HG03460 (cell line): ENCODE results near the gene SEC16A.

Experiments used
- ATAC-seq: cut with Tn5 transposase; IDR thresholded peaks from one replicate; pipeline ENCODE4 v1.9.1; 2021; ENCODE audit not compliant: unreplicated experiment

The SEC16A gene

GRCh38 chr9:136486823-136487620, 4.2 kb upstream of the SEC16A start:
- no peak for ATAC-seq

DNA sequence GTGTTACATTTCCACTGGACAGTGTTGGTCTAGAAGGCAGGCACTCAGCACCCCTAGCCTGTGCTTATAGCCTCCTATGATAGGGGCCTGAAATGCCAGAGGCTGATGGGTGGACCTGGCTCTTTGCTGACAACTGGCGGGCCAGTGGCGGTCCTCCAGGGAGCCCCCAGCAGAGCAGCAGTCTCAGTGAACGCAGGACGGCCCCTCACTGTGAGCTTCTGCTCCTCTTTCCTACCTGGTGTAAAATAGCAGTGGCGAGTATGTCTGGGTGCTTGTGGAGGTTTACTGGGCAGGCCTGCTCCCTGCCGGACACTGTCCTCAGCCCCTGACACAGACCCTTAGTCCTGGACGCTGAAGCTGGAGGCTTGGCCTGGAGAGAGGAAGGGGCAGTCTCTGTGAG, 3.3 kb upstream of the SEC16A start:
- ATAC-seq = no peak

DNA sequence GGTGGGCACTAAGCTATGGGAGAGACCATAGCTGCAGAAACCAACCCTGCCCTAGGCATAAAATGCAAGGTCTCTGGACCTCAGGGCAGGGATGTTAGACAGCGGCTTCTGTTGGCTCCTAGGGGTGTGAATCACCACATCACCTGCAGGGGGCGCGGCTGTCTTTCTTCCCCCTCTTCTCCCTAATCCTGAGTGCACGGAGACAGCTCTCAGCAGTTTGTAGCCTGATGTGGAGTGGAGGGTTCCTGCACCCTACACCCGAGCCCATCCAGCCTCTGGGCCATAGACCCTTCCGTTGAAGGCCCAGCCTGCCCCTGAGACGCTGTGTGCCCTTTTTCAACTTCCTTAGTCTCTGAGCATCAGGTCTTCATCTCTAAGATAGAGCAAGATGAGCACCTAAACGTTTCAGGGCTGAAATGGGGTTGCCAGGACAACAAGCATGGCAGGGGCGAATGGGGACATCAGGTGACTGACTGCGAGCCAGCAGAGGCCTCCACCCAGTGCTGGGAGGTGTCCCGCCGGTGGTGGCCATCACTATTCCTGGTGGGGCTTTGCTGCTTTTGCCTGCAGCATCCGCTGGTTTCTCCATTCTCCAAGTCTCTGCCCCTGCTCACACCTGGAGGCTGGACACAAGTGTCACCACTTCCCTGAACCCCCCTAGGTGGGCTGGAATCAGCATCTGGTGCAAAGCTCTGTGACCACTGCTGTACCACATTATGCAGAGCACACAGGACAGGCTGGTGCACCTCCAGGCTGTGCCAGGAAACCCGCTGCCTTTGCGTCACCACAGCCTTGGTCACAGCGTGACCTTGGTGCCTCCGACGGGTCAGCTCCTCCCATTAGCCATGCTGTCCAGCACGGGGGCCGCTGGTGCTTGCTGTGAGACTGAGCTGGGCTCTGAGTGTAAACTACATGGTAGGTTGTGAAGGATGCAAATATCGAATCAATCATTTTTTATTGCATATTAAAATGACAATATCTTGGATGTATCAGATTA, 2.5 kb upstream of the SEC16A start:
- ATAC-seq = no peak

- no peak for ATAC-seq
These were observed 1.6 kb upstream of the SEC16A start for GRCh38 chr9:136484153-136485048.

GRCh38 chr9:136483589-136484152, 831 bp upstream of the SEC16A start:
- peak; percentile 49 for ATAC-seq

DNA sequence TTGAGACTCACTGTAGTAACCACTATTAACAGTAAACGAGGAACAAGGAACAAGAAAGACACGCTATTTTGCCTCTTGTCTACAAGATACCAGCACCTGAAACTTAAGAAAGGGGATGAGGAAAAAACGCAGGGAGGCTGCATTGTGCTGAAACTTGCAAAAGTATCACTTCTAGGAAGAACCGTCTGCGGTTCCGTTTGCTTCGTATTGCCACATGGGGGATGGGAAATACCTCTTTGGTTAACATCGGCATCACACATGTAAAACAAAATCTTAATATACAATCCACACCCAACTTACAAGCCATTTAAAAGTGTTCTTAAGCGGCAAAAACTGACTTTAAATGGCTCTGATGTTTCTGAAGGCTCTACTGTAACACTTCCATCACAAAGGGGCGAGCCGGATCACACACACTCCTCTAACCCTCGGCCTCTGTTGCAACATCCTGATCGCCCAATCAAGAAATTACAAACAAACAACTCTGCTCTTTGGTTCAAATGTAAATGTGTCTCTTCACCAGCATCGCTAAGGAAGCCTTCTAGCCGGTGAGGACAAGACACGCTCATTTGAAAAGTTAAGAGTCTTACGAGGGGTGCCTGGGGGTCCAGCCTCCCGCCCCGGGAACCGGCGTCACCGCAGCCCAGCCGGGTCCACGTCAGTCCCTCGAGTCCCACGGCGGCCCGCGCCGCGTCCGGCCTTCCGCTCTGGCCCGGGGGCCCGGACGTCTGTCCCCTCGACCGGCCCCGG, 621 bp downstream of the SEC16A start:
- no peak for ATAC-seq

DNA sequence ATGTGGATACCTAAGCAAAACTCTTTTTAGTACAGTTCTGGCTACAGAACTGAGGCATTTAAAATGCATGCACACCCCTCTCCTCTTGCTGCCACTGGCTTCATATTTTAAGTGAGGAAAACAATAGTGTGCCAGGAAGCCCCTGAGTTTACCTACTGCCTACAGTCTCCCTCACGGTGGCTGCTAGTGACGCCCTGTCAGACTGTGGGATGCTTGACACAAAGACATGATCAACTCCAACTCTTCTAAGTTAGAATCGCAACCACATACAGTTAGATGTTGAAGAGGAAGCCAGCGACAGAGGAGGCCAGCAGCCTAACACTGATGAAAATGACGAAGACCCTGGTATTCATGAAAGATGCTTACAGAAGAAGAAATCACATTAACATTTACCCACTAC, 1.3 kb downstream of the SEC16A start:
- no peak for ATAC-seq

- ATAC-seq = no peak
These were observed 6.3 kb downstream of the SEC16A start for GRCh38 chr9:136476369-136477150.

- no peak for ATAC-seq
These were observed 7.6 kb downstream of the SEC16A start for GRCh38 chr9:136474974-136475865.

GRCh38 chr9:136474021-136474640, 8.7 kb downstream of the SEC16A start:
- no peak for ATAC-seq

DNA sequence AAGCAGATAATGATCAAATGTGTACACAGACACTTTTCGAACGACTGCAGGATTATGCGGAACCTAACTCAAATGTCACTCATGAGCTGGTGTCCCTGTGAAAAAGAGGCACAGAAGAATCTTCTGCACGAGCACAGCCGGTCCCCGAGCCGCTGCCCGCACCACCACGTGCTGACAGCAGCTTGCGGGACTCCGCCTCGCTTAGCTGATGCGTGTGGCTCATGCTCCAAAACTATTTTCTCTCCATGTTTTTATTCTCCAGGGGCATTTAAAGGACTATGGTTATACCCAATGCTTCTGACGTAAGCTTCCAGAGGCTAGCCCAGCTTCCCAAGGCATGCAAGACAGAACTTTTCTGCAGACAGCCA, 9.5 kb downstream of the SEC16A start:
- ATAC-seq = no peak

GRCh38 chr9:136472640-136473353, 10.0 kb downstream of the SEC16A start:
- no peak for ATAC-seq

DNA sequence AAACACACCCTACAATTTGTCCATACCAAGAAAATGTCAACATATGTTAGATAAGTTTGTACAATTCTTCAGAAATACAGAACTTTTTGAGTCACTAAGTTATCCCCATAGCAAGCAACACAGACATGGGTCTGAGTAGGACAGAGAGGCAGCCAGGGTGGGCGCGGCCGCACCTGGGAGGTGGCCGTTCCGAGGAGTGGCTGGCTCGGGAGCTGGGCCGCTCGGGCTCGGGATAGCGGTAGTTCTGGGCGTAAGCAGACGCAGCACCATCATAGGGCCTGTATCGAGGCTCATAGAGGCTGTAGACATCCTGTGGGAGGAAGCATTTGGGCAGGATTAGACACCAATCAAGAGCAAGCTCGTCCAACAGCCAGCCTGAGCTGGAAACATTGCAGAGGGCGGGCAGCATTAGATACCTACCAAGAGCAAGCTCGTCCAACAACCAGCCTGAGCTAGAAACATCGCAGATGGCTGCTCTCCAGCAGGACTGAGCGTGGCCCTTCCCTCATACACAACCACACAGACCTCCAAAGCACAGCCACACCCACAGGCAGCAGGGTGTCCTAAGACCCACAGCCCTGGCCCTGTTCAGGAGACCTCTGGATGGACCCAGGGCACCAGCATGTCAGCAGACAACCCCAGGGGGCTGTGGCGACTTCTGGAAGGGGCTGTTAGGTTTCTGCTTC, 10.9 kb downstream of the SEC16A start:
- ATAC-seq = no peak

GRCh38 chr9:136470792-136471469, 11.9 kb downstream of the SEC16A start:
- ATAC-seq = no peak

DNA sequence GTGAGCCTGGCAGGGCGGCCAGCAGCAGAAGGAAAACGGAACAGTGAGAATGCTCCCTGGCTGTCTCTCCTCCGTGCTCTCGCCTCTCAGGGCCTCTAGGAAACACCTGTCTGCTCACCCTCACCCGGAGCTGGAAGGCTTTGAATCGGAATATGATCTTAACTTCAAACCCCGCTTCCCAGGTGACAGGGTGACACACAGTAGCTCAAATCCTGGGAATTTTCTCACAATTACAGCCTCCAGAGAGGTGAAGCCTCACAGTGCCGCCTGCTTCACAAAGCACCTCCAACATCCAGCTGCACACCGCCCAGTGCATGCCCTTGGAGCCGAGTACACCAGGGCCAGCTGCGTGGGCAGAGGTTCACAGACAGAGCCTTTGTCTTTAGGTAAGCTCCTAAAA, 12.5 kb downstream of the SEC16A start:
- no peak for ATAC-seq

GRCh38 chr9:136467766-136468165, 15.1 kb downstream of the SEC16A start:
- no peak for ATAC-seq
